Osteoblast (primary cell): ENCODE results near the gene NCKAP1. TPM values are rescaled to one million over a fixed set of nuclear protein-coding genes. Genes with fewer than 3 reads are reported as not detected.
A peak's percentile ranks its signal among the peaks of the same experiment; 100 is the strongest.

Experiments
- DNase-seq: peaks from one replicate; pipeline ENCODE4 v3.0.0; 2011; ENCODE audit warnings: low spot score, mixed read lengths; ENCODE audit not compliant: insufficient read length; ENCODE audit errors: missing footprints
- H2AFZ ChIP-seq: 2 replicates; pipeline ENCODE4 v1.6.0; 2011; ENCODE audit warnings: mild to moderate bottlenecking, low read length
- H3K27ac ChIP-seq: 2 replicates; pipeline ENCODE4 v1.5.1; 2011; ENCODE audit warnings: mild to moderate bottlenecking, low read depth, low read length, moderate library complexity
- H3K27me3 ChIP-seq: 2 replicates; pipeline ENCODE4 v1.6.0; 2012; ENCODE audit warnings: mild to moderate bottlenecking, control low read depth, inconsistent platforms, low read length, moderate library complexity; ENCODE audit not compliant: insufficient read depth
- H3K36me3 ChIP-seq: 2 replicates; pipeline ENCODE4 v1.5.1; 2011; ENCODE audit warnings: mild to moderate bottlenecking, low read length, control low read depth, moderate library complexity; ENCODE audit not compliant: insufficient read depth
- H3K4me1 ChIP-seq: 2 replicates; pipeline ENCODE4 v1.5.1; 2011; ENCODE audit warnings: mild to moderate bottlenecking, low read length, control low read depth, moderate library complexity; ENCODE audit not compliant: insufficient read depth
- H3K4me2 ChIP-seq: 2 replicates; pipeline ENCODE4 v1.6.0; 2011; ENCODE audit warnings: mild to moderate bottlenecking, low read length; ENCODE audit not compliant: insufficient read depth
- H3K4me3 ChIP-seq: fragments of 200-600 bp; sonication (generic); 3 replicates; pipeline ENCODE4 v1.5.1; 2012; ENCODE audit warnings: mild to moderate bottlenecking, low read length, inconsistent platforms; ENCODE audit not compliant: insufficient read depth
- H3K79me2 ChIP-seq: 2 replicates; pipeline ENCODE4 v1.6.0; 2012; ENCODE audit warnings: mild to moderate bottlenecking, low read length, control low read depth, inconsistent platforms; ENCODE audit not compliant: insufficient read depth
- H3K9me3 ChIP-seq: 2 replicates; pipeline ENCODE4 v1.5.1; 2011; ENCODE audit warnings: low read depth, low read length, control low read depth
- H4K20me1 ChIP-seq: 2 replicates; pipeline ENCODE4 v1.6.0; 2012; ENCODE audit warnings: mild to moderate bottlenecking, low read length, control low read depth; ENCODE audit not compliant: insufficient read depth
- total RNA-seq: library from RNA; depleted of rRNA; stranded (reverse); fragments of >200 nt; gene quantifications from 2 replicates; pipeline ENCODE4 v1.2.3, GENCODE V29; 2012
- TF ChIP-seq, protein P1 (sequence below): IDR thresholded peaks from 2 replicates; pipeline ENCODE4 v1.5.1; 2011; ENCODE audit warnings: mild to moderate bottlenecking, low read depth, low read length, moderate library complexity; ENCODE audit errors: extremely low read depth

NCKAP1 gene
- total RNA-seq, 1 donor: 209 TPM

DNA sequence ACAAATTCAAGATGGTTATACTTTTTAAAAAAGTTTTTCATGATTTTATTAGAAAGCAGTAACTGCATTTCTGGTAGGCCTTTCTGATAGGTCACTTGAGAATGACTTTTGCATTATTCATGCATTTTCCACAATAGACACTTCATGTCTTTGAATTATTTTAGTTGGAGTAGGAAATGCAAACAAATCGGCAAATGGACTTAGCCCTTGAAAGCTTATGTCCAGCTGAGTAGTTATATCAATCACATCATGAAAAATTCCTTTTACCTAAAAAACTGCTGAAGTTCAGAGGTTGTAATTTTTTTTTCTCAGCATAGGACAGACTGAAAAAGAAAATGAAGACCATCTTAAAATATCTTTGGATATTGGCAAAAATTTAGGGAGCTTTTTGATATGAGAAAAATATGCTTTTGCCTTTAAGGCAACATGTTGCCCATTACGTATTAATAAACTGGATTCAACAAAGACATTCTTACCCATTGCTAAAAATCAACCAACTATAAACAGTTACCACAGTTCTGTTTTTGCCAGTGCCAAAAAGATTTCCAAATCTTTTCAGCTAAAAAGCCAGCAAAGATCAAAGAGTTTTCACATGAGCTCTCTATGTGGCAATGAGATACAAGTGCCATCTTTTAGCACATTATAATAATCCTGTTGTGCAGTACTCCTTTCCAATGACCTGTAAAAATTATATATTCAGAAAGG is 126.3 kb downstream of the NCKAP1 start:
- H3K4me3 ChIP-seq: no peak overlapping the region
- no peaks in the 10 kb centered on the region for H3K79me2 ChIP-seq
- no peak overlapping the region for H3K27ac ChIP-seq
- no peak for DNase-seq
- no peak overlapping the region for H2AFZ ChIP-seq
- H3K36me3 ChIP-seq: peaks cover 23% of the 10 kb centered on the region
- H3K9me3 ChIP-seq: no peaks in the 10 kb centered on the region
- no peaks in the 10 kb centered on the region for H3K27me3 ChIP-seq
- TF ChIP-seq, protein P1, sequence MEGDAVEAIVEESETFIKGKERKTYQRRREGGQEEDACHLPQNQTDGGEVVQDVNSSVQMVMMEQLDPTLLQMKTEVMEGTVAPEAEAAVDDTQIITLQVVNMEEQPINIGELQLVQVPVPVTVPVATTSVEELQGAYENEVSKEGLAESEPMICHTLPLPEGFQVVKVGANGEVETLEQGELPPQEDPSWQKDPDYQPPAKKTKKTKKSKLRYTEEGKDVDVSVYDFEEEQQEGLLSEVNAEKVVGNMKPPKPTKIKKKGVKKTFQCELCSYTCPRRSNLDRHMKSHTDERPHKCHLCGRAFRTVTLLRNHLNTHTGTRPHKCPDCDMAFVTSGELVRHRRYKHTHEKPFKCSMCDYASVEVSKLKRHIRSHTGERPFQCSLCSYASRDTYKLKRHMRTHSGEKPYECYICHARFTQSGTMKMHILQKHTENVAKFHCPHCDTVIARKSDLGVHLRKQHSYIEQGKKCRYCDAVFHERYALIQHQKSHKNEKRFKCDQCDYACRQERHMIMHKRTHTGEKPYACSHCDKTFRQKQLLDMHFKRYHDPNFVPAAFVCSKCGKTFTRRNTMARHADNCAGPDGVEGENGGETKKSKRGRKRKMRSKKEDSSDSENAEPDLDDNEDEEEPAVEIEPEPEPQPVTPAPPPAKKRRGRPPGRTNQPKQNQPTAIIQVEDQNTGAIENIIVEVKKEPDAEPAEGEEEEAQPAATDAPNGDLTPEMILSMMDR: no peak
- H3K4me2 ChIP-seq: no peak overlapping the region
- H3K4me1 ChIP-seq: peaks cover 17% of the 10 kb centered on the region
- H4K20me1 ChIP-seq: peaks cover 4% of the 10 kb centered on the region

DNA sequence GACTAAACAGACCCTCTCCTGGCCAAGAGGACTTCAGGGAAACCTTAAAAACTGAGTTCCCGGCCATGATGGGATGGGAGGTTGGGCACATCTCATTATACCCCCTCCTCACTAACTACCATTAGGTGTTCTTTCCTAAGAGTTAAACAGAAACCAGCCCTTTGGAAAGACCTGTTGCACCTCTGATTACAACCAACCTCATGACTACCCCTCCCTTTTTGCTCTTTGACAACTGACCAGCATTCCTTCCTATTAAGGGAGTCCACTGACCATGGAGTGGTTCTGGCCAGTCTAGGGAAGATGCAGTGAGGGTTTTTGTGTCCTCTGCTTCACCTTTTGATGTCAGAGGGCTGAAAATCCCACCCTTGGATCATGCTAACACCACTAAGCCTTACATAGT is 127.3 kb downstream of the NCKAP1 start:
- Histone ChIP-seq H3K4me2 (no peak overlapping the region), H3K27ac (no peak overlapping the region), H4K20me1 (peaks cover 4% of the 10 kb centered on the region), H2AFZ (no peak overlapping the region), H3K4me1 (peaks cover 12% of the 10 kb centered on the region), H3K27me3 (no peaks in the 10 kb centered on the region), H3K79me2 (no peaks in the 10 kb centered on the region), H3K9me3 (no peaks in the 10 kb centered on the region), H3K36me3 (peaks cover 23% of the 10 kb centered on the region), H3K4me3 (no peak overlapping the region)
- TF ChIP-seq, protein P1: no peak
- DNase-seq: no peak

DNA sequence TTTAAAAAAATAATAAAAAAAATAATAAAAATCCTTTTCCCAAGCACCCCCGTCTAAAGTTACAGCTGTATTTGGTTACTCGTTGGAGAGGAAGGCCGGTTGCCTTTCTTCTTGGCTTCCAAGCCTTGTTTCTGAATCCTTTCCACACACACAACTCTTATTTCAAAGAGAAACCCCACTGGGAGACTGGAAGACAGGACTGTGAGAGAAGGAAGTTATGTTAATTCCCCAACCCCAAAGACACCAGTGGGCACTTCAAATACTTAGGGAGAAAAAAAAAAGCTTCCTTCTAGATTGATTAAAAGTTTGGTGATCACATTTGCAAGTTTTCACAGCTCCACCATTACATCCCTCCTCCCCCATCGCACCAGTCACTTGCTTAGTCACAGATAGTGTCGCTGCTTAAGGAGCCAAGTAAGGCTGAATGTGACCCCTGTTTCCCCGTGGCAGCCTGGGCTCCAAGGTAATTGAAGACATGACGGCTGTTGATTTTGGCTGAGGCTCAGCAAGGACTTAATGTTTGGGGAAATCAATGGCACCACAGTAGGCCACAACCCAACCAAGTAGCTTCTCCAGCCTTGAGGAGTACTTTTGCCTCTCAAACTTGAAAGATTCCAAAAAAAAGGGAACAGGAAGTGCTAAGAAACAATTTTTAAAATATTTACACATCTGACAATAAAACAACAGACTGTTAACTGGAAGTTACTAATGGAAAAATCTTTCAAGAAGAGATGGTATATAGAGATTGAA is 131.0 kb downstream of the NCKAP1 start:
- TF ChIP-seq, protein P1: no peak
- Histone ChIP-seq H3K4me3 (no peak overlapping the region), H3K27me3 (no peaks in the 10 kb centered on the region), H3K36me3 (peaks cover 9% of the 10 kb centered on the region), H3K4me1 (no peaks in the 10 kb centered on the region), H3K27ac (no peak overlapping the region), H3K4me2 (no peak overlapping the region), H4K20me1 (no peaks in the 10 kb centered on the region), H2AFZ (no peak overlapping the region), H3K79me2 (no peaks in the 10 kb centered on the region), H3K9me3 (no peaks in the 10 kb centered on the region)
- peak; percentile 13 for DNase-seq

DNA sequence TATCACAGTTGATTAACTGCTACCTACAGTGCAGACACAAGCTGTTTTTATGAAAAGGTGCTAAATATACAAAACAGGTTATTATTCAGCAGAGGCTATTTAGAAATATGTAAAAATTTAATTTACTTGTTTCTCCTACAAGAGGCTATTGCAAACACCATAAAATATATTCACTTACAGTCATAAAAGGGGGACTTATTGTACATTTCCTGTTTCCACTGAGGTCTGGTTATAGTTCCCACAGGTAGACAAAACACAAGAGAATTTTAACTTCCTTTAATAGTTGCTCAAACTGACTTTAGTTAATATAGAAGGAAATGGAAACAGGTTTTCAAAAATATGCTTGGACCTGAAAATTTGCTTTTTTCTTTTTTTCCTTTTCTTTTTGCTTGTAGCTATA is 131.8 kb downstream of the NCKAP1 start:
- no peaks in the 10 kb centered on the region for H3K9me3 ChIP-seq
- H3K79me2 ChIP-seq: no peaks in the 10 kb centered on the region
- H3K27ac ChIP-seq: no peak overlapping the region
- H3K4me2 ChIP-seq: no peak overlapping the region
- no peak overlapping the region for H2AFZ ChIP-seq
- no peaks in the 10 kb centered on the region for H3K4me1 ChIP-seq
- H3K27me3 ChIP-seq: no peaks in the 10 kb centered on the region
- DNase-seq: no peak
- H3K4me3 ChIP-seq: no peak overlapping the region
- peaks cover 9% of the 10 kb centered on the region for H3K36me3 ChIP-seq
- TF ChIP-seq, protein P1: no peak
- no peaks in the 10 kb centered on the region for H4K20me1 ChIP-seq
